Measurements from ENCODE around the gene PBLD. TPM values are rescaled to one million over a fixed set of nuclear protein-coding genes. Genes with fewer than 3 reads are reported as not detected.
"Not testable (repeated sequence)": the region's sequence is repeated elsewhere in the genome, so short reads cannot be mapped to it uniquely, and the experiment has no call there.

The PBLD gene
- total RNA-seq, 4 donors from 2014 or later, result 1.9 to 4.8 (median 3.0) TPM

GRCh38 chr10:68284062-68285001 lies 48.4 kb downstream of the PBLD start:
- H3K27ac ChIP-seq, result no peak overlapping the region
- H3K9me3 ChIP-seq, result no peaks in the 10 kb centered on the region
- no peak overlapping the region for H3K4me3 ChIP-seq
- H3K4me1 ChIP-seq, result no peaks in the 10 kb centered on the region
- no peaks in the 10 kb centered on the region for H3K27me3 ChIP-seq
- no peak for ATAC-seq
- no peaks in the 10 kb centered on the region for H3K36me3 ChIP-seq
- intact Hi-C loops (cut with DNase I; ENCODE audit: low total_unique reads), result no loop called here
- TF ChIP-seq CTCF (IDR thresholded peaks at IDR 0.05 in 4 of 5, conservative IDR thresholded peaks at IDR 0.05 in 1 of 5) (no peak), POLR2A (IDR thresholded peaks at IDR 0.05) (no peak)
- DNase-seq, result no peak
- in situ Hi-C loops (cut with MboI; ENCODE audit: low sequenced_read_pairs in 4 of 4), result no loop called here

GRCh38 chr10:68280758-68281157 lies 52.0 kb downstream of the PBLD start:
- Histone ChIP-seq H3K27ac (no peak overlapping the region), H3K4me3 (no peak overlapping the region), H3K27me3 (no peaks in the 10 kb centered on the region), H3K36me3 (no peaks in the 10 kb centered on the region), H3K4me1 (no peaks in the 10 kb centered on the region), H3K9me3 (no peaks in the 10 kb centered on the region)
- intact Hi-C loops (cut with DNase I; ENCODE audit: low total_unique reads) (no loop called here), in situ Hi-C loops (cut with MboI; ENCODE audit: low sequenced_read_pairs in 4 of 4) (no loop called here)
- TF ChIP-seq CTCF (IDR thresholded peaks at IDR 0.05 in 4 of 5, conservative IDR thresholded peaks at IDR 0.05 in 1 of 5), result no peak
- TF ChIP-seq POLR2A (IDR thresholded peaks at IDR 0.05), result no peak
- no peak for DNase-seq
- no peak for ATAC-seq

GRCh38 chr10:68278906-68279753 lies 53.6 kb downstream of the PBLD start:
- H3K4me1 ChIP-seq; ATAC-seq; intact Hi-C loops (cut with DNase I; ENCODE audit: low total_unique reads); in situ Hi-C loops (cut with MboI; ENCODE audit: low sequenced_read_pairs in 4 of 4); H3K27me3 ChIP-seq; H3K27ac ChIP-seq; H3K9me3 ChIP-seq; H3K36me3 ChIP-seq; DNase-seq; H3K4me3 ChIP-seq: not testable (repeated sequence)

- H3K4me3 ChIP-seq; in situ Hi-C loops (cut with MboI; ENCODE audit: low sequenced_read_pairs in 4 of 4); DNase-seq; intact Hi-C loops (cut with DNase I; ENCODE audit: low total_unique reads); H3K27ac ChIP-seq; H3K9me3 ChIP-seq; ATAC-seq; H3K27me3 ChIP-seq; H3K36me3 ChIP-seq; H3K4me1 ChIP-seq: not testable (repeated sequence)
Measured at GRCh38 chr10:68277814-68278213, 54.9 kb downstream of the PBLD start.

GRCh38 chr10:68276224-68276623 lies 56.5 kb downstream of the PBLD start:
- no peak for ATAC-seq
- no peaks in the 10 kb centered on the region for H3K27me3 ChIP-seq
- no peak overlapping the region for H3K27ac ChIP-seq
- in situ Hi-C loops (cut with MboI; ENCODE audit: low sequenced_read_pairs in 4 of 4) (no loop called here), intact Hi-C loops (cut with DNase I; ENCODE audit: low total_unique reads) (no loop called here)
- no peaks in the 10 kb centered on the region for H3K36me3 ChIP-seq
- no peaks in the 10 kb centered on the region for H3K9me3 ChIP-seq
- H3K4me3 ChIP-seq, result no peak overlapping the region
- no peak for DNase-seq
- H3K4me1 ChIP-seq, result no peaks in the 10 kb centered on the region
- TF ChIP-seq CTCF (IDR thresholded peaks at IDR 0.05 in 4 of 5, conservative IDR thresholded peaks at IDR 0.05 in 1 of 5), result no peak
- TF ChIP-seq POLR2A (IDR thresholded peaks at IDR 0.05), result no peak

Data from gastrocnemius medialis (tissue), 4 donors.